ENCODE data around the gene NAA60.

NAA60 gene

DNA sequence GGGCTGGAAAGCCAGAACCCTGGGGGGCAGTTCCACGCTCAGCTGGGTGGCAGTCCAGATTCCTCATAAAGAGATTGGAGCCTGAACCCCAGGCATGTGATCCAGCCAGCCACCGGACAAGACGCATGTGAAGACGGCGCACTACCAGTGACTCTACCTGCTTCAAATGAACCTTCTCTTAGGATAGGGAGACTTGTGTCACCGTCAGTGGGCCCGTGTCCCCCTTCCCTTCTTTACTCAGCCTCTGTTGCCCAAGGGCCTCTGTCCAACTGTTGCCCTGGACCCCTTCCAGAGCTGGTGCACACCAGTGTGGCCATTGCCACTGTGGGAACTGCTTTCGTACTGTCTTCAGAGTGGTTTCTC lies 75.5 kb downstream of the NAA60 start:
- intact Hi-C loops (cut with DNase I; ENCODE audit: low total_unique reads): no loop called here
- TF ChIP-seq, protein P1, sequence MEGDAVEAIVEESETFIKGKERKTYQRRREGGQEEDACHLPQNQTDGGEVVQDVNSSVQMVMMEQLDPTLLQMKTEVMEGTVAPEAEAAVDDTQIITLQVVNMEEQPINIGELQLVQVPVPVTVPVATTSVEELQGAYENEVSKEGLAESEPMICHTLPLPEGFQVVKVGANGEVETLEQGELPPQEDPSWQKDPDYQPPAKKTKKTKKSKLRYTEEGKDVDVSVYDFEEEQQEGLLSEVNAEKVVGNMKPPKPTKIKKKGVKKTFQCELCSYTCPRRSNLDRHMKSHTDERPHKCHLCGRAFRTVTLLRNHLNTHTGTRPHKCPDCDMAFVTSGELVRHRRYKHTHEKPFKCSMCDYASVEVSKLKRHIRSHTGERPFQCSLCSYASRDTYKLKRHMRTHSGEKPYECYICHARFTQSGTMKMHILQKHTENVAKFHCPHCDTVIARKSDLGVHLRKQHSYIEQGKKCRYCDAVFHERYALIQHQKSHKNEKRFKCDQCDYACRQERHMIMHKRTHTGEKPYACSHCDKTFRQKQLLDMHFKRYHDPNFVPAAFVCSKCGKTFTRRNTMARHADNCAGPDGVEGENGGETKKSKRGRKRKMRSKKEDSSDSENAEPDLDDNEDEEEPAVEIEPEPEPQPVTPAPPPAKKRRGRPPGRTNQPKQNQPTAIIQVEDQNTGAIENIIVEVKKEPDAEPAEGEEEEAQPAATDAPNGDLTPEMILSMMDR (IDR thresholded peaks at IDR 0.05): no peak
- peaks cover 34 to 89% (median 70%) of the 10 kb centered on the region in 3 donors for H3K36me3 ChIP-seq

GRCh38 chr16:3519581-3519980 lies 76.1 kb downstream of the NAA60 start:
- H3K4me3 ChIP-seq: no peak overlapping the region
- H3K27me3 ChIP-seq: no peaks in the 10 kb centered on the region
- DNase-seq: no peak
- TF ChIP-seq, protein P1 (IDR thresholded peaks at IDR 0.05): no peak
- H3K27ac ChIP-seq: no peak overlapping the region
- H3K36me3 ChIP-seq: peaks cover 30 to 89% (median 66%) of the 10 kb centered on the region in 3 donors
- H3K4me1 ChIP-seq: peaks cover 0 to 10% (median 5%) of the 10 kb centered on the region in 4 donors
- intact Hi-C loops (cut with DNase I; ENCODE audit: low total_unique reads): no loop called here
- no peaks in the 10 kb centered on the region for H3K9me3 ChIP-seq

More for the DNA sequence above, 75.5 kb downstream of the NAA60 start:
- Histone ChIP-seq H3K27me3 (no peaks in the 10 kb centered on the region), H3K27ac (no peak overlapping the region), H3K4me1 (peaks cover 0 to 10% (median 5%) of the 10 kb centered on the region in 4 donors), H3K9me3 (no peaks in the 10 kb centered on the region), H3K4me3 (no peak overlapping the region)
- peak in 1 of 2 donors; percentile 29 for DNase-seq

- Histone ChIP-seq H3K4me1 (peaks cover 0 to 10% (median 5%) of the 10 kb centered on the region in 4 donors), H3K9me3 (no peaks in the 10 kb centered on the region), H3K27me3 (no peaks in the 10 kb centered on the region), H3K4me3 (no peak overlapping the region), H3K27ac (peak overlapping the region; percentile 57 to 64), H3K36me3 (peaks cover 29 to 90% (median 67%) of the 10 kb centered on the region in 3 donors)
- TF ChIP-seq, protein P1 (IDR thresholded peaks at IDR 0.05): no peak
- intact Hi-C loops (cut with DNase I; ENCODE audit: low total_unique reads): no loop called here
- no peak for DNase-seq
Observed at GRCh38 chr16:3520413-3520812, 76.9 kb downstream of the NAA60 start.

- peak overlapping the region; percentile 57 to 64 for H3K27ac ChIP-seq
- H3K4me3 ChIP-seq: no peak overlapping the region
- TF ChIP-seq, protein P1 (IDR thresholded peaks at IDR 0.05): peak; percentile 7 to 15
- H3K27me3 ChIP-seq: no peaks in the 10 kb centered on the region
- peak in 1 of 2 donors; percentile 52 for DNase-seq
- intact Hi-C loops (cut with DNase I; ENCODE audit: low total_unique reads): no loop called here
- H3K4me1 ChIP-seq: peaks cover 0 to 10% (median 5%) of the 10 kb centered on the region in 4 donors
- peaks cover 25 to 92% (median 66%) of the 10 kb centered on the region in 3 donors for H3K36me3 ChIP-seq
- H3K9me3 ChIP-seq: no peaks in the 10 kb centered on the region
Observed at GRCh38 chr16:3520841-3521240, 77.4 kb downstream of the NAA60 start.

GRCh38 chr16:3523281-3523680 lies 79.8 kb downstream of the NAA60 start:
- peaks cover 0 to 13% (median 5%) of the 10 kb centered on the region in 4 donors for H3K4me1 ChIP-seq
- no peaks in the 10 kb centered on the region for H3K9me3 ChIP-seq
- H3K36me3 ChIP-seq: peaks cover 14 to 81% (median 54%) of the 10 kb centered on the region in 3 donors
- H3K4me3 ChIP-seq: no peak overlapping the region
- DNase-seq: no peak
- TF ChIP-seq, protein P1 (IDR thresholded peaks at IDR 0.05): no peak
- no peaks in the 10 kb centered on the region for H3K27me3 ChIP-seq
- intact Hi-C loops (cut with DNase I; ENCODE audit: low total_unique reads): no loop called here
- H3K27ac ChIP-seq: no peak overlapping the region

Data from tibial artery (tissue), 4 donors.